HEK293 (cell line): ENCODE data around the gene LRP1-AS.
A peak's percentile ranks its signal among the peaks of the same experiment; 100 is the strongest.

Experiments
- CTCF ChIP-seq: fragments of 450-650 bp; formaldehyde crosslinking; IDR thresholded peaks from 2 replicates; pipeline ENCODE4 v1.5.1; 2016; ENCODE audit warnings: missing biosample characterization, missing genetic modification characterization
- KLF1 ChIP-seq: fragments of 450-650 bp; formaldehyde crosslinking; IDR thresholded peaks from 2 replicates; pipeline ENCODE4 v1.5.1; 2016; ENCODE audit warnings: missing biosample characterization, missing genetic modification characterization
- PRDM10 ChIP-seq: fragments of 450-650 bp; formaldehyde crosslinking; IDR thresholded peaks from 2 replicates; pipeline ENCODE4 v1.5.1; 2016; ENCODE audit warnings: missing biosample characterization, missing genetic modification characterization
- TCF7L2 ChIP-seq: IDR thresholded peaks from 2 replicates; pipeline ENCODE4 v1.6.1; 2011; ENCODE audit warnings: low read depth, mild to moderate bottlenecking, inconsistent platforms, low read length, moderate library complexity, borderline replicate concordance
- ZBTB7A ChIP-seq: fragments of 450-650 bp; formaldehyde crosslinking; IDR thresholded peaks from 2 replicates; pipeline ENCODE4 v1.5.1; 2016; ENCODE audit warnings: low read depth, missing biosample characterization, missing genetic modification characterization
- ZNF350 ChIP-seq: fragments of 450-650 bp; formaldehyde crosslinking; IDR thresholded peaks from 2 replicates; pipeline ENCODE4 v1.5.0; 2017; ENCODE audit warnings: missing biosample characterization, mild to moderate bottlenecking, missing genetic modification characterization
- ZNF501 ChIP-seq: fragments of 450-650 bp; formaldehyde crosslinking; IDR thresholded peaks from 2 replicates; pipeline ENCODE4 v1.5.1; 2016; ENCODE audit warnings: missing biosample characterization, missing genetic modification characterization
- ZSCAN5A ChIP-seq: fragments of 450-650 bp; formaldehyde crosslinking; IDR thresholded peaks from 2 replicates; pipeline ENCODE4 v1.5.1; 2016; ENCODE audit warnings: missing biosample characterization, missing genetic modification characterization

GRCh38 chr12:57158665-57159064, 11.2 kb upstream of the LRP1-AS start:
- TF ChIP-seq ZBTB7A (tag by site-specific recombination) (no peak), KLF1 (no peak), TCF7L2 (no peak), ZNF501 (tag by site-specific recombination) (no peak), CTCF (tag by site-specific recombination) (no peak), ZNF350 (tag by site-specific recombination) (no peak), ZSCAN5A (tag by site-specific recombination) (no peak), PRDM10 (tag by site-specific recombination) (peak; percentile 34; the same call in 1 of the 2 replicates)
